ENCODE measurements around the gene RABGEF1. TPM values are rescaled to one million over a fixed set of nuclear protein-coding genes. Genes with fewer than 3 reads are reported as not detected.

Gene RABGEF1
- total and polyA plus RNA-seq, 9 of the 15 experiments (the other 6 are each of a cell fraction or from before 2014, with no cell fraction given) = 7.0 to 29.3 (median 20.5) TPM

DNA sequence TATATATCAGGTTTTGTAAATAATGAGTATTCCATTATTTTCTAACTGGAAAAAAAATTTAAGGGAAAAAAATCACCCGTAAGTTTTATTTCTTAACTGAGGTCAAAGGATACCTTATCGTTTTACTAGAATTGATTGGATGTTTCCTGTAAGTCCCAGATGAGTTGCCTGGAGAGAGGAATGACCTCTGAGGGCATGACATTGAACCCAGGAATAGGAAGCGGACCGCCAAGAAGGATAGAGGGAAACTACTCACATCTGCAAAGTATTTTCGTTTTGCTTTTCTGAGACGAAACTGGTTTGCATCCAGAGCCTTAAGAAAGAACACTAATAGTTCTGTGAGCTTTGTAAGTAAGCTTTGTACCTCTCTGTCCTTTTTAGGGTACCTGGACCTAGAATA, 17.4 kb downstream of the RABGEF1 start (continued):
- TF ChIP-seq, protein P1, sequence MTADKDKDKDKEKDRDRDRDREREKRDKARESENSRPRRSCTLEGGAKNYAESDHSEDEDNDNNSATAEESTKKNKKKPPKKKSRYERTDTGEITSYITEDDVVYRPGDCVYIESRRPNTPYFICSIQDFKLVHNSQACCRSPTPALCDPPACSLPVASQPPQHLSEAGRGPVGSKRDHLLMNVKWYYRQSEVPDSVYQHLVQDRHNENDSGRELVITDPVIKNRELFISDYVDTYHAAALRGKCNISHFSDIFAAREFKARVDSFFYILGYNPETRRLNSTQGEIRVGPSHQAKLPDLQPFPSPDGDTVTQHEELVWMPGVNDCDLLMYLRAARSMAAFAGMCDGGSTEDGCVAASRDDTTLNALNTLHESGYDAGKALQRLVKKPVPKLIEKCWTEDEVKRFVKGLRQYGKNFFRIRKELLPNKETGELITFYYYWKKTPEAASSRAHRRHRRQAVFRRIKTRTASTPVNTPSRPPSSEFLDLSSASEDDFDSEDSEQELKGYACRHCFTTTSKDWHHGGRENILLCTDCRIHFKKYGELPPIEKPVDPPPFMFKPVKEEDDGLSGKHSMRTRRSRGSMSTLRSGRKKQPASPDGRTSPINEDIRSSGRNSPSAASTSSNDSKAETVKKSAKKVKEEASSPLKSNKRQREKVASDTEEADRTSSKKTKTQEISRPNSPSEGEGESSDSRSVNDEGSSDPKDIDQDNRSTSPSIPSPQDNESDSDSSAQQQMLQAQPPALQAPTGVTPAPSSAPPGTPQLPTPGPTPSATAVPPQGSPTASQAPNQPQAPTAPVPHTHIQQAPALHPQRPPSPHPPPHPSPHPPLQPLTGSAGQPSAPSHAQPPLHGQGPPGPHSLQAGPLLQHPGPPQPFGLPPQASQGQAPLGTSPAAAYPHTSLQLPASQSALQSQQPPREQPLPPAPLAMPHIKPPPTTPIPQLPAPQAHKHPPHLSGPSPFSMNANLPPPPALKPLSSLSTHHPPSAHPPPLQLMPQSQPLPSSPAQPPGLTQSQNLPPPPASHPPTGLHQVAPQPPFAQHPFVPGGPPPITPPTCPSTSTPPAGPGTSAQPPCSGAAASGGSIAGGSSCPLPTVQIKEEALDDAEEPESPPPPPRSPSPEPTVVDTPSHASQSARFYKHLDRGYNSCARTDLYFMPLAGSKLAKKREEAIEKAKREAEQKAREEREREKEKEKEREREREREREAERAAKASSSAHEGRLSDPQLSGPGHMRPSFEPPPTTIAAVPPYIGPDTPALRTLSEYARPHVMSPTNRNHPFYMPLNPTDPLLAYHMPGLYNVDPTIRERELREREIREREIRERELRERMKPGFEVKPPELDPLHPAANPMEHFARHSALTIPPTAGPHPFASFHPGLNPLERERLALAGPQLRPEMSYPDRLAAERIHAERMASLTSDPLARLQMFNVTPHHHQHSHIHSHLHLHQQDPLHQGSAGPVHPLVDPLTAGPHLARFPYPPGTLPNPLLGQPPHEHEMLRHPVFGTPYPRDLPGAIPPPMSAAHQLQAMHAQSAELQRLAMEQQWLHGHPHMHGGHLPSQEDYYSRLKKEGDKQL (CRISPR knock-in tag; IDR thresholded peaks at IDR 0.05; ENCODE audit: borderline replicate concordance) = no peak
- TF ChIP-seq PHF8 (IDR thresholded peaks at IDR 0.05; ENCODE audit: borderline replicate concordance, low read length) (no peak), PTTG1 (tag; IDR thresholded peaks at IDR 0.05; ENCODE audit: low read depth) (no peak)

DNA sequence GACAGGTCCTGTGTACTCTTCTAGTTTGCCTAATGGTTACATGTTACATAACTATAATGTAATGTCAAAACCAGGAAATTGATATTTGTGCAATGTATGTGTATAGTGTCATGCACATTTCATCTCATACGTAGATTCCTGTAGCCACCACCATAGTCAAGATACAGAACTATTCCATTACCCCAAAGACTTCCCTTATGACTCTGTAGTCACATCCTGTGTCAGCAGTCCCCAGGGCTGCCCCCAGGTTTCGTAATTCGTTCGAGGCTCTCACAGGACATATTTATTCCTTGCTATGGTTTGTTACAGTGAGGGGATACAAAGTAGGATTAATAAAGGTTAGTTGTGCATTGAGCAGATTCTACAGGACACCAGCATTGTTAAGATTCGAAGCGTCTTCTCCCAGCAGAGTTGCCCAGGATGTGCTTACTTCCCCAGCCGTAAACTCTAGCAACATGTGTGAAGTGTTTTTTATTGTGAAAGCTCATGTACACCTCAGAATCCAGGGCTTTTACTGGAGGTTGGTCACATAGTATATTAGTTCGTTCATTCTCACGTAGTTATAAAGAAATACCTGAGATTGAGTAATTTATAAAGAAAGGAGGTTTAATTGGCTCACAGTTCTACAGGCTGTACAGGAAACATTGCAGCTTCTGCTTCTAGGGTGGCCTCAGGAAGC, 18.6 kb downstream of the RABGEF1 start:
- TF ChIP-seq CEBPB (tag; IDR thresholded peaks at IDR 0.05) (peak; percentile 42; the same call in 1 of the 2 replicates), CBFA2T2 (conservative IDR thresholded peaks at IDR 0.05) (no peak), ZNF174 (CRISPR knock-in tag; IDR thresholded peaks at IDR 0.05) (no peak), ZNF717 (CRISPR knock-in tag; IDR thresholded peaks at IDR 0.05) (no peak), OTX1 (CRISPR knock-in tag; IDR thresholded peaks at IDR 0.05) (no peak)
- ATAC-seq = no peak; the same call in 2 of the 3 replicates
- Histone ChIP-seq H4K20me1 (replicated peaks; ENCODE audit: control insufficient read depth, insufficient read depth, low read length) (no peaks in the 10 kb centered on the region; the same call in 1 of the 2 replicates), H3K36me3 (ENCODE audit: control insufficient read depth, insufficient read depth, low read length) (no peaks in the 10 kb centered on the region), H3K9me3 (replicated peaks; ENCODE audit: control insufficient read depth, insufficient read depth, low read depth, low read length) (no peaks in the 10 kb centered on the region), H3K4me2 (ENCODE audit: insufficient read depth, low read length) (no peak overlapping the region), H3K27ac (ENCODE audit: extremely low read depth, low read depth, low read length) (no peak overlapping the region), H3K4me3 (no peak overlapping the region), H3K4me1 (replicated peaks in 1 of 2; ENCODE audit: control insufficient read depth in 2 of 2, insufficient read depth in 2 of 2, low read length in 2 of 2) (no peaks in the 10 kb centered on the region; a peak in 1 of 5 replicates), H3K79me2 (ENCODE audit: control insufficient read depth, insufficient read depth, low read length) (peaks cover 11% of the 10 kb centered on the region; the same call in 1 of the 3 replicates), H3K27me3 (ENCODE audit: control insufficient read depth in 2 of 2, insufficient read depth in 2 of 2, low read length in 2 of 2) (no peaks in the 10 kb centered on the region), H2AFZ (ENCODE audit: low read depth, low read length) (no peak overlapping the region), H3K9ac (ENCODE audit: insufficient read depth in 1 of 2, low read depth in 2 of 2, low read length in 2 of 2) (no peak overlapping the region), H3K9me1 (ENCODE audit: control insufficient read depth, insufficient read depth, low read length) (no peaks in the 10 kb centered on the region)
- FAIRE-seq = no peak
- BruUV-seq (replicated peaks) = no TSS peak
- WGBS (ENCODE audit: insufficient coverage, low coverage, missing lambda C conversion rate) = 92% methylated on average over 9 of the region's 9 CpGs
- ChIA-PET CTCF (ENCODE audit: low intra/inter-chr PET ratio) (no interaction called here), POLR2A (interaction anchor here (0.5 to 1.7 kb wide), 5 partner anchors 10 to 1037 kb away, joined by 3 to 6 read pairs (median 3); no protein-coding TSS in a partner anchor)
- intact Hi-C loops (cut with micrococcal nuclease) = no loop called here
- DNase-seq (ENCODE audit: extremely low read depth in 1 of 4, low spot score in 3 of 4) = no peak
- in situ Hi-C loops (cut with MboI) = no loop called here
